ENCODE measurements around the gene CACNB3. TPM values are rescaled to one million over a fixed set of nuclear protein-coding genes. Genes with fewer than 3 reads are reported as not detected.

The CACNB3 gene
- total and polyA plus RNA-seq, 2 of the 8 experiments (the other 6 are each of a cell fraction or from before 2014, with no cell fraction given): 12.5 to 16.0 TPM

- H4K91ac ChIP-seq (replicated peaks; ENCODE audit: insufficient read length, low read length): no peak overlapping the region
- H3K4me2 ChIP-seq (ENCODE audit: insufficient read depth in 1 of 2, low read depth in 2 of 2, low read length in 2 of 2): no peak overlapping the region
- H2BK5ac ChIP-seq (ENCODE audit: low read depth, low read length): no peak overlapping the region
- peak overlapping the region; percentile 51; the same call in 1 of the 2 replicates for H4K8ac ChIP-seq (ENCODE audit: extremely low read depth, insufficient read depth, low read length)
- TF ChIP-seq CBX5 (IDR thresholded peaks at IDR 0.05; ENCODE audit: low read depth, low read length) (no peak), RBBP5 (IDR thresholded peaks at IDR 0.05; ENCODE audit: borderline replicate concordance, low read depth, low read length) (no peak), TCF12 (IDR thresholded peaks at IDR 0.05; ENCODE audit: low read depth, low read length) (no peak), ATF2 (IDR thresholded peaks at IDR 0.05; ENCODE audit: low read length) (no peak), SP2 (IDR thresholded peaks at IDR 0.05; ENCODE audit: low read length) (no peak), JUND (IDR thresholded peaks at IDR 0.05; ENCODE audit: low read length) (no peak)
- H3K4me1 ChIP-seq (replicated peaks in 1 of 4; ENCODE audit: control insufficient read depth in 3 of 4, insufficient read depth in 4 of 4, low read length in 3 of 4): no peaks in the 10 kb centered on the region
- H3K79me1 ChIP-seq (ENCODE audit: low read depth, low read length): no peaks in the 10 kb centered on the region
- no peaks in the 10 kb centered on the region for H4K20me1 ChIP-seq (replicated peaks in 1 of 2; ENCODE audit: control insufficient read depth in 1 of 2, insufficient read depth in 2 of 2, low read length in 2 of 2)
- no peaks in the 10 kb centered on the region for H3K79me2 ChIP-seq (ENCODE audit: control insufficient read depth in 1 of 2, insufficient read depth in 2 of 2, low read length in 2 of 2)
- H2BK15ac ChIP-seq (ENCODE audit: low read length): no peak overlapping the region
- ChIA-PET CTCF (ENCODE audit: partially characterized antibody) (interaction anchor here (1.6 to 2.0 kb wide), 2 partner anchors 47 kb away, joined by 6 to 13 read pairs; no protein-coding TSS in a partner anchor), POLR2A (ENCODE audit: partially characterized antibody) (interaction anchor here (1.1 kb wide), 1 partner anchor 78 kb away, joined by 4 read pairs; no protein-coding TSS in a partner anchor)
- H2BK20ac ChIP-seq (ENCODE audit: low read length): no peak overlapping the region
- no peak overlapping the region for H2AK5ac ChIP-seq (ENCODE audit: low read depth, low read length)
- no peak overlapping the region for H2BK120ac ChIP-seq (replicated peaks; ENCODE audit: low read depth, low read length)
- H3K56ac ChIP-seq (replicated peaks; ENCODE audit: insufficient read length, low read depth, low read length): no peak overlapping the region
- no peak for DNase-seq (ENCODE audit: low read depth in 1 of 2, low spot score in 2 of 2)
- 0 out of 2 replicates have a peak overlapping the region, but pooled peaks have one; percentile 5 for H2AFZ ChIP-seq (ENCODE audit: low read length)
- H3K4ac ChIP-seq (replicated peaks; ENCODE audit: insufficient read length, low read depth, low read length): peak overlapping the region; percentile 69
- H3K4me3 ChIP-seq (ENCODE audit: extremely low read depth in 1 of 4, insufficient read depth in 2 of 4, low read depth in 3 of 4, low read length in 4 of 4): no peak overlapping the region
- no peaks in the 10 kb centered on the region for H3K9me3 ChIP-seq (ENCODE audit: insufficient read depth in 2 of 2, low read depth in 1 of 2, low read length in 1 of 2)
- no peaks in the 10 kb centered on the region for H3K36me3 ChIP-seq (ENCODE audit: control insufficient read depth in 2 of 4, insufficient read depth in 4 of 4, low read length in 3 of 4)
- H3K9ac ChIP-seq (replicated peaks in 1 of 4; ENCODE audit: extremely low read depth in 1 of 4, low read depth in 3 of 4, low read length in 3 of 4): no peak overlapping the region
- H2BK12ac ChIP-seq (ENCODE audit: low read depth, low read length): no peak overlapping the region
- H3K23me2 ChIP-seq (ENCODE audit: low read depth, low read length): no peaks in the 10 kb centered on the region
- H4K5ac ChIP-seq (ENCODE audit: insufficient read length, low read depth, low read length): no peak overlapping the region
- no peak overlapping the region for H3K18ac ChIP-seq (ENCODE audit: extremely low read depth, low read length)
- H3K23ac ChIP-seq (ENCODE audit: insufficient read length): no peak overlapping the region
- 93% methylated on average over 14 of the region's 14 CpGs; no CpG with 5 or more reads in 1 of the 2 experiments for WGBS, 2 experiments (ENCODE audit: extremely low coverage in 1 of 2, insufficient coverage in 1 of 2, insufficient read length in 1 of 2, insufficient replicate concordance in 2 of 2, low coverage in 1 of 2, low lambda C conversion rate in 2 of 2, missing lambda C conversion rate in 1 of 2)
- no peak overlapping the region for H3K27ac ChIP-seq (ENCODE audit: low read depth, low read length)
- H3K27me3 ChIP-seq (replicated peaks in 1 of 4; ENCODE audit: control insufficient read depth in 3 of 4, extremely low read depth in 1 of 4, insufficient read depth in 3 of 4, low read length in 3 of 4): no peaks in the 10 kb centered on the region
- FAIRE-seq: no peak
- no peak overlapping the region for H3K14ac ChIP-seq (ENCODE audit: insufficient read length)
Observed at GRCh38 chr12:48800457-48800856, 17.8 kb upstream of the CACNB3 start.

Data from H1 (cell line).